AG04450 (cell line): Measurements from ENCODE around the gene OSBPL3. TPM values are rescaled to one million over a fixed set of nuclear protein-coding genes. Genes with fewer than 3 reads are reported as not detected.

Source experiments
- CTCF ChIA-PET: fragments of 300-600, 350-600 bp; formaldehyde crosslinking; extraction: SDS; loops from one replicate; lab custom pipeline; 2022; ENCODE audit warnings: antibody characterized with exemption, inconsistent platforms; lab: Charles Lee
- POLR2A ChIA-PET: fragments of 350-600 bp; formaldehyde crosslinking; extraction: SDS; loops from one replicate; lab custom pipeline; 2021; ENCODE audit warnings: antibody characterized with exemption, inconsistent platforms; lab: Yijun Ruan, JAX
- DNase-seq: peaks from one replicate; pipeline ENCODE4 v3.0.0-alpha.2; 2011; ENCODE audit warnings: low read depth, low spot score
- H3K27ac ChIP-seq: one replicate; pipeline ENCODE4 v1.5.1; 2012; ENCODE audit warnings: low read depth, low read length, control low read depth
- H3K27me3 ChIP-seq: one replicate; pipeline ENCODE4 v1.6.0; 2012; ENCODE audit warnings: low read length; ENCODE audit not compliant: control insufficient read depth, insufficient read depth
- H3K4me3 ChIP-seq: 2 replicates; pipeline ENCODE4 v1.5.1; 2011; ENCODE audit warnings: mild to moderate bottlenecking, low read depth, low read length, control low read depth
- H3K9me3 ChIP-seq: 2 replicates; pipeline ENCODE4 v1.5.1; 2012; ENCODE audit warnings: low read length; ENCODE audit not compliant: control insufficient read depth, insufficient read depth
- polyA plus RNA-seq: library from polyadenylated mRNA; depleted of rRNA; stranded (reverse); fragments of >200 nt; gene quantifications from 2 replicates; pipeline ENCODE4 v1.2.3, GENCODE V29; 2011
- TF ChIP-seq, protein P1 (sequence below): IDR thresholded peaks from 2 replicates; pipeline ENCODE4 v1.5.1; 2011; ENCODE audit warnings: low read depth, low read length, control low read depth, inconsistent platforms

The OSBPL3 gene
- polyA plus RNA-seq, 1 experiment, result 37.8 TPM

DNA sequence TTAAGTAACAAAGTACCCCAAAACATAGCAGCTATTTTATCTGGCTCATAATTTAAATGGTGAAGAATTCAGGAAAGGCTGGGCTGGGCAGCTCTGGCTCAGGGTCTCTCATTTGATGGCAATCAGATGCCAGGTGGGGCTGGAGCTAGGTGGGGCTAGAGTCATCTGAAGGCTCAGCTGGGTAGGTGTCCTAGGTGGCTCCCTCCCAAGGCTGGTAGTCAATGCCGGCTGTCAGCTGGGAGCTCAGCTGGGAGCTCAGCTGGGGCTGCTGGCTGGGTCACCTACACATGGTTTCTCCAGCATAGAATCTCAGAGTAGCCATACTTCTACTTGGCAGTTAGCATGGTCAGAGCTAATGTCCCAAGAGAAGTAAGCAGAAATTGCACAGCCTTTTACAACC lies 34.1 kb downstream of the OSBPL3 start:
- TF ChIP-seq, protein P1, sequence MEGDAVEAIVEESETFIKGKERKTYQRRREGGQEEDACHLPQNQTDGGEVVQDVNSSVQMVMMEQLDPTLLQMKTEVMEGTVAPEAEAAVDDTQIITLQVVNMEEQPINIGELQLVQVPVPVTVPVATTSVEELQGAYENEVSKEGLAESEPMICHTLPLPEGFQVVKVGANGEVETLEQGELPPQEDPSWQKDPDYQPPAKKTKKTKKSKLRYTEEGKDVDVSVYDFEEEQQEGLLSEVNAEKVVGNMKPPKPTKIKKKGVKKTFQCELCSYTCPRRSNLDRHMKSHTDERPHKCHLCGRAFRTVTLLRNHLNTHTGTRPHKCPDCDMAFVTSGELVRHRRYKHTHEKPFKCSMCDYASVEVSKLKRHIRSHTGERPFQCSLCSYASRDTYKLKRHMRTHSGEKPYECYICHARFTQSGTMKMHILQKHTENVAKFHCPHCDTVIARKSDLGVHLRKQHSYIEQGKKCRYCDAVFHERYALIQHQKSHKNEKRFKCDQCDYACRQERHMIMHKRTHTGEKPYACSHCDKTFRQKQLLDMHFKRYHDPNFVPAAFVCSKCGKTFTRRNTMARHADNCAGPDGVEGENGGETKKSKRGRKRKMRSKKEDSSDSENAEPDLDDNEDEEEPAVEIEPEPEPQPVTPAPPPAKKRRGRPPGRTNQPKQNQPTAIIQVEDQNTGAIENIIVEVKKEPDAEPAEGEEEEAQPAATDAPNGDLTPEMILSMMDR, result no peak
- DNase-seq, result no peak
- CTCF ChIA-PET, result interaction anchor here (1.0 kb wide), 1 partner anchor 148 kb away, joined by 3 read pairs; no protein-coding TSS in a partner anchor
- Histone ChIP-seq H3K27me3 (no peaks in the 10 kb centered on the region), H3K27ac (no peak overlapping the region), H3K9me3 (no peaks in the 10 kb centered on the region), H3K4me3 (no peak overlapping the region)
- POLR2A ChIA-PET, result no interaction called here

GRCh38 chr7:24943096-24943948 lies 36.7 kb downstream of the OSBPL3 start:
- Histone ChIP-seq H3K9me3 (no peaks in the 10 kb centered on the region), H3K27ac (no peak overlapping the region), H3K4me3 (no peak overlapping the region), H3K27me3 (no peaks in the 10 kb centered on the region)
- TF ChIP-seq, protein P1, result no peak
- no peak for DNase-seq
- ChIA-PET POLR2A (no interaction called here), CTCF (interaction anchor here (1.1 kb wide), 1 partner anchor 127 kb away, joined by 3 read pairs; no protein-coding TSS in a partner anchor)

GRCh38 chr7:24942226-24942625 lies 37.8 kb downstream of the OSBPL3 start:
- Histone ChIP-seq H3K27ac (no peak overlapping the region), H3K4me3 (no peak overlapping the region), H3K9me3 (no peaks in the 10 kb centered on the region), H3K27me3 (no peaks in the 10 kb centered on the region)
- TF ChIP-seq, protein P1, result no peak
- CTCF ChIA-PET, result interaction anchor here (1.1 kb wide), 1 partner anchor 130 kb away, joined by 3 read pairs; no protein-coding TSS in a partner anchor
- POLR2A ChIA-PET, result no interaction called here
- no peak for DNase-seq

DNA sequence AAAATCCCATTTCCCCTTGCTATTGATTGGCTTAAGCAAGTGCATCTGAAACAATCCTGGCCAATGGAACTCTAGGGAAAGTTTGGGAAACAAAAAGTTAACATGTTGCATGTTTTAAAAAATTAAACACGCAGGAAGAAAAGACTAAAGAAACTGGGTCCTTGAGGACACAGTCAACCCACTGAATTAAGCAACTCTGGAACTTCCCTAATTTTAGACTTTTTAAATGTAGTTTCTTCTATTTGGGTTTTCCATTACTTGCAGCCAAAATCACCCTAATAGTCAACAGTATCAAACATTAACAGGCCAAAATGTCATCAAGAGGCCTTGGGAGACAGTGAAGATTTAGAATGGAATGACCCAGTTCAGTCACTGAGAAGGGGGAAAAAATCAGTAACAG lies 40.6 kb downstream of the OSBPL3 start:
- POLR2A ChIA-PET, result no interaction called here
- CTCF ChIA-PET, result no interaction called here

More for the DNA sequence above, 40.6 kb downstream of the OSBPL3 start:
- Histone ChIP-seq H3K27ac (no peak overlapping the region), H3K9me3 (no peaks in the 10 kb centered on the region), H3K4me3 (no peak overlapping the region), H3K27me3 (no peaks in the 10 kb centered on the region)
- no peak for DNase-seq
- TF ChIP-seq, protein P1, result no peak
